ENCODE results near the gene APOBR.

DNA sequence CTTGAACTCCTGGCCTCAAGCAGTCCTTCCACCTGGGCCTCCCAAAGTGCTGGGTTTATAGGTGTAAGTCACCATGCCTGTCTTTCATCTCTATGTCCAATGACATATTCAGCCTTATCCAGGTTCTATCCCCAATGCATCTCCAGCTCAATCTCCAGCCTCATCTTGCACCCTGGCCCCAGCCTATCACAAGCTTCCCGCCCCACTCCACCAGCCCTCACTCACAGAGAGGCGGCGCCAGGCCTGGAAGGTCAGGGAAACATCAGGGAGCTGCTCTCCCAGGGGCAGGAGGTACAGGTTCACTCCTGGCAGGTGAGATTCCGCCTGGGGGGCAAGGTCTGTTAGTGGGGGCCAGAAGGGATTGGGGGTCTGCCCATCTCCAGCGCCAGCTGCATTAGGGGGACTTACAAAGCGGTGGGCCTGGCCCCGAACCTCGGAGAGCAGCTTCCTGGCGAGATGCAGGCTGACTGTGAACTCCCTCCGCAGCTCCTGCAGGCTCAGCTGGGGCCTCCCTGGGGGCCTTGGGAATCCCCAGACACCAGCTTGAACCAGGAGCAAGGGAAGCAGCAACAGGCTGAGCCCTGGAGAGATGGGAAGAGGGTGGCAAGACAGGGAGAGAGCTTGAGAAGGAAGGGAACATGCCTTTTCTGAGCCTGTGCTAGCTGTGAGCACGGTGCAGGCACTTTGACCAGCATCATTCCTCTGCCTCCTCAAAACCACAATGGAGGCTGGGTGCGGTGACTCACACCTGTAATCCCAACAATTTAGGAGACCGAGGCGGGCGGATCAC, 9.2 kb downstream of the APOBR start:
- no peak for TF ChIP-seq EZH2phosphoT487 (IDR thresholded peaks at IDR 0.05; ENCODE audit: borderline replicate concordance)
- no peak for TF ChIP-seq CTCF (conservative IDR thresholded peaks at IDR 0.05; ENCODE audit: low read length)

All from Loucy (cell line).